Measurements from ENCODE around the gene PACRG.

DNA sequence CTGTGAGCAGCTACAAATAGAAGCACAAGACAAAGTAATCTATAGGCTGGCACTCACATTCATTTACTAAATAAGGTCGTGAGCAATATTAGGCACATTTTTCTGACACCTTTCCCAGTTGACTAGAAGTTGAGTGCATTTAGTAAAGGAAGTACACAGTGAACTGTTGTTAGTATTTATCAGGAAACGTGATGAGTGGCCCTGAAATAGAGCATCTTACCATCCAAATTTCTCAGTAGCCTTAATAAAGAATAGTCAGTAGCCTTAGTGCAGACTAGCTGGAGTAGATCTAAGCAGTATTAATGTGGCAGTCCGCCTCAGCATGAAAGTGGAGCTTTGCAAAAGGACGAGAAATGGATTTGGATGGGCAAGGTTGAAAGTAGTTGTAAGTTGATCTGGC is 481.2 kb downstream of the PACRG start:
- TF ChIP-seq, protein P1, sequence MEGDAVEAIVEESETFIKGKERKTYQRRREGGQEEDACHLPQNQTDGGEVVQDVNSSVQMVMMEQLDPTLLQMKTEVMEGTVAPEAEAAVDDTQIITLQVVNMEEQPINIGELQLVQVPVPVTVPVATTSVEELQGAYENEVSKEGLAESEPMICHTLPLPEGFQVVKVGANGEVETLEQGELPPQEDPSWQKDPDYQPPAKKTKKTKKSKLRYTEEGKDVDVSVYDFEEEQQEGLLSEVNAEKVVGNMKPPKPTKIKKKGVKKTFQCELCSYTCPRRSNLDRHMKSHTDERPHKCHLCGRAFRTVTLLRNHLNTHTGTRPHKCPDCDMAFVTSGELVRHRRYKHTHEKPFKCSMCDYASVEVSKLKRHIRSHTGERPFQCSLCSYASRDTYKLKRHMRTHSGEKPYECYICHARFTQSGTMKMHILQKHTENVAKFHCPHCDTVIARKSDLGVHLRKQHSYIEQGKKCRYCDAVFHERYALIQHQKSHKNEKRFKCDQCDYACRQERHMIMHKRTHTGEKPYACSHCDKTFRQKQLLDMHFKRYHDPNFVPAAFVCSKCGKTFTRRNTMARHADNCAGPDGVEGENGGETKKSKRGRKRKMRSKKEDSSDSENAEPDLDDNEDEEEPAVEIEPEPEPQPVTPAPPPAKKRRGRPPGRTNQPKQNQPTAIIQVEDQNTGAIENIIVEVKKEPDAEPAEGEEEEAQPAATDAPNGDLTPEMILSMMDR (IDR thresholded peaks at IDR 0.05), result no peak
- TF ChIP-seq SIN3A (IDR thresholded peaks at IDR 0.05; ENCODE audit: borderline replicate concordance, insufficient read depth, low read depth, low read length), result no peak
- no peak for TF ChIP-seq POLR2AphosphoS5 (IDR thresholded peaks at IDR 0.05; ENCODE audit: low read depth, low read length)
